SK-N-SH (cell line): ENCODE measurements around the gene SNX15. TPM values are rescaled to one million over a fixed set of nuclear protein-coding genes. Genes with fewer than 3 reads are reported as not detected.

ENCODE experiments used
- CTCF ChIA-PET: fragments of 300-600, 350-600 bp; formaldehyde crosslinking; extraction: SDS; loops from one replicate; lab custom pipeline; 2021; lab: Yijun Ruan, JAX
- POLR2A ChIA-PET: fragments of 350-600 bp; sonication (Branson Sonifier 250); formaldehyde crosslinking; extraction: SDS; loops from one replicate; lab custom pipeline; 2020; ENCODE audit warnings: antibody characterized with exemption, inconsistent platforms; lab: Yijun Ruan, JAX
- DNase-seq: peaks from one replicate; pipeline ENCODE4 v3.0.0; 2012
- H2AFZ ChIP-seq: fragments of 200-600 bp; sonication (generic); 2 replicates; pipeline ENCODE4 v1.8.1; 2016; ENCODE audit warnings: antibody characterized with exemption, mild to moderate bottlenecking, low read depth
- H3F3A ChIP-seq: fragments of 200-600 bp; sonication (generic); replicated peaks from 2 replicates; pipeline ENCODE3; 2016; ENCODE audit warnings: antibody characterized with exemption, mild to moderate bottlenecking; ENCODE audit not compliant: insufficient read depth
- H3K27ac ChIP-seq, 2 experiments: fragments of 200-500 bp in 1 of 2; fragments of 200-600 bp in 1 of 2; sonication (Bioruptor generic) in 1 of 2; sonication (generic), shearing (Covaris generic) in 1 of 2; 2 replicates each; pipeline versions ENCODE4 v1.5.1 to v1.6.1; 2014 to 2016; ENCODE audit warnings: low read depth in 2 of 2, inconsistent platforms in 1 of 2, low read length in 1 of 2, mild to moderate bottlenecking in 1 of 2, mixed read lengths in 1 of 2
- H3K27me3 ChIP-seq: fragments of 200-600 bp; sonication (generic), shearing (Covaris generic); 2 replicates; pipeline ENCODE4 v1.6.1; 2016; ENCODE audit warnings: mixed run types; ENCODE audit not compliant: insufficient read depth
- H3K36me3 ChIP-seq, 2 experiments: fragments of 200-500 bp in 1 of 2; fragments of 200-600 bp in 1 of 2; sonication (Bioruptor generic) in 1 of 2; sonication (generic) in 1 of 2; replicated peaks in 1 of 2; 2 replicates each; pipeline versions ENCODE3 to v1.5.1; 2014 to 2016; ENCODE audit warnings: low read length in 1 of 2, mild to moderate bottlenecking in 1 of 2; ENCODE audit not compliant: insufficient read depth in 2 of 2, control insufficient read depth in 1 of 2
- H3K4me1 ChIP-seq, 2 experiments: fragments of 200-500 bp in 1 of 2; fragments of 200-600 bp in 1 of 2; sonication (Bioruptor generic) in 1 of 2; sonication (generic), shearing (Covaris generic) in 1 of 2; 2 replicates each; pipeline versions ENCODE4 v1.5.1 to v1.6.1; 2014 to 2016; ENCODE audit warnings: low read depth in 1 of 2, low read length in 1 of 2, mixed run types in 1 of 2; ENCODE audit not compliant: insufficient read depth in 2 of 2, control insufficient read depth in 1 of 2
- H3K4me2 ChIP-seq: fragments of 200-600 bp; sonication (generic), shearing (Covaris generic); 2 replicates; pipeline ENCODE4 v1.6.1; 2017; ENCODE audit warnings: mixed run types
- H3K4me3 ChIP-seq, 2 experiments: fragments of 200-500 bp in 1 of 2; fragments of 200-600 bp in 1 of 2; sonication (Bioruptor generic) in 1 of 2; sonication (generic), shearing (Covaris generic) in 1 of 2; 2 replicates each; pipeline versions ENCODE4 v1.5.1 to v1.8.1; 2014 to 2016; ENCODE audit warnings: low read depth in 2 of 2, inconsistent platforms in 1 of 2, low read length in 1 of 2, mild to moderate bottlenecking in 1 of 2, mixed read lengths in 1 of 2, moderate library complexity in 1 of 2
- H3K79me2 ChIP-seq: fragments of 200-600 bp; sonication (generic); 2 replicates; pipeline ENCODE4 v1.8.1; 2017; ENCODE audit warnings: mild to moderate bottlenecking; ENCODE audit not compliant: insufficient read depth
- H3K9ac ChIP-seq: fragments of 200-600 bp; sonication (generic); 2 replicates; pipeline ENCODE4 v1.6.1; 2017; ENCODE audit warnings: mixed run types
- H3K9me2 ChIP-seq: fragments of 200-600 bp; sonication (generic); 2 replicates; pipeline ENCODE4 v1.6.1; 2017; ENCODE audit warnings: mixed run types
- H3K9me3 ChIP-seq: fragments of 200-600 bp; sonication (generic); 2 replicates; pipeline ENCODE4 v1.6.1; 2017; ENCODE audit warnings: mixed run types, mild to moderate bottlenecking, moderate library complexity
- H4K20me1 ChIP-seq: fragments of 200-600 bp; sonication (generic); 2 replicates; pipeline ENCODE4 v1.6.1; 2017; ENCODE audit warnings: mild to moderate bottlenecking, mixed run types; ENCODE audit not compliant: insufficient read depth
- EZH2phosphoT487 ChIP-seq: fragments of 200-600 bp; sonication (generic); IDR thresholded peaks from 2 replicates; pipeline ENCODE4 v1.6.1; 2017; ENCODE audit warnings: low read depth, mixed run types, mild to moderate bottlenecking, antibody characterized with exemption, moderate library complexity, borderline replicate concordance
- FOXJ3 ChIP-seq: sonication (generic); formaldehyde crosslinking; IDR thresholded peaks from 2 replicates; pipeline ENCODE4 v1.5.1; 2020; ENCODE audit warnings: mild to moderate bottlenecking, missing genetic modification reagents
- FOXM1 ChIP-seq: IDR thresholded peaks from 2 replicates; pipeline ENCODE4 v1.4.0; 2012; ENCODE audit warnings: low read depth, mild to moderate bottlenecking
- GABPA ChIP-seq: IDR thresholded peaks from 2 replicates; pipeline ENCODE4 v1.4.0; 2012; ENCODE audit warnings: low read depth, mild to moderate bottlenecking
- MEF2A ChIP-seq: IDR thresholded peaks from 2 replicates; pipeline ENCODE4 v1.4.0; 2012; ENCODE audit warnings: low read depth, borderline replicate concordance
- NFIC ChIP-seq: IDR thresholded peaks from 2 replicates; pipeline ENCODE4 v1.4.0; 2012; ENCODE audit warnings: borderline replicate concordance
- NRF1 ChIP-seq: IDR thresholded peaks from 2 replicates; pipeline ENCODE4 v1.6.1; 2012; ENCODE audit warnings: low read depth, mild to moderate bottlenecking, low read length
- PBX3 ChIP-seq: IDR thresholded peaks from 2 replicates; pipeline ENCODE4; 2012
- POLR2AphosphoS5 ChIP-seq: IDR thresholded peaks from 2 replicates; pipeline ENCODE4 v1.6.1; 2012; ENCODE audit warnings: low read depth, low read length
- REST ChIP-seq: IDR thresholded peaks from 2 replicates; pipeline ENCODE4 v1.6.1; 2012; ENCODE audit warnings: mild to moderate bottlenecking, low read depth, low read length, moderate library complexity
- RFX5 ChIP-seq: IDR thresholded peaks from 2 replicates; pipeline ENCODE4 v1.6.1; 2012; ENCODE audit warnings: mild to moderate bottlenecking, improper control_type of control experiment, low read length
- RXRA ChIP-seq: IDR thresholded peaks from 2 replicates; pipeline ENCODE4 v1.4.0; 2012; ENCODE audit warnings: low read depth, mild to moderate bottlenecking, borderline replicate concordance
- SIN3A ChIP-seq: IDR thresholded peaks from 2 replicates; pipeline ENCODE4 v1.6.1; 2012; ENCODE audit warnings: low read depth, mild to moderate bottlenecking, low read length, moderate library complexity, borderline replicate concordance
- SMC3 ChIP-seq: IDR thresholded peaks from 2 replicates; pipeline ENCODE4 v1.6.1; 2012; ENCODE audit warnings: low read depth, low read length, improper control_type of control experiment
- TEAD4 ChIP-seq: IDR thresholded peaks from 2 replicates; pipeline ENCODE4 v1.4.0; 2012; ENCODE audit warnings: mild to moderate bottlenecking, borderline replicate concordance; ENCODE audit not compliant: insufficient read depth
- USF1 ChIP-seq: IDR thresholded peaks from 2 replicates; pipeline ENCODE4 v1.4.0; 2012; ENCODE audit warnings: low read depth, borderline replicate concordance
- USF2 ChIP-seq: fragments of 150-350 bp; IDR thresholded peaks from 2 replicates; pipeline ENCODE4 v1.6.1; 2017; ENCODE audit warnings: antibody characterized with exemption, low read length, low read depth, borderline replicate concordance
- ZBTB33 ChIP-seq: IDR thresholded peaks from 2 replicates; pipeline ENCODE4 v1.4.0; 2012; ENCODE audit warnings: low read depth, borderline replicate concordance
- WGBS: methylation state at CpG from one replicate; pipeline ENCODE4 v1.1.6; 2017; ENCODE audit warnings: low lambda C conversion rate; 5-methylcytosine and 5-hydroxymethylcytosine counted together
- polyA plus RNA-seq, 3 experiments: library from polyadenylated mRNA; depleted of rRNA; stranded (reverse); fragments of >200 nt; gene quantifications; 2 replicates each; pipeline ENCODE4 v1.2.3, GENCODE V29; 2012

SNX15 gene
- polyA plus RNA-seq, 1 of the 3 experiments (the other 2 are of a cell fraction): 17.2 TPM

GRCh38 chr11:65017937-65018336 is 9.3 kb upstream of the SNX15 start (continued):
- no peak for TF ChIP-seq GABPA

GRCh38 chr11:65019824-65020223 is 7.4 kb upstream of the SNX15 start:
- DNase-seq: no peak
- CTCF ChIA-PET: no interaction called here
- Histone ChIP-seq H3K27me3 (no peaks in the 10 kb centered on the region), H4K20me1 (no peaks in the 10 kb centered on the region), H3K4me2 (no peak overlapping the region), H3K9me2 (no peaks in the 10 kb centered on the region), H3K9ac (no peak overlapping the region), H3K4me1 (no peaks in the 10 kb centered on the region; a peak in 1 of 4 replicates), H3K79me2 (peaks cover 22% of the 10 kb centered on the region; the same call in 1 of the 2 replicates), H3K4me3 (no peak overlapping the region), H3K27ac (no peak overlapping the region), H3K9me3 (no peaks in the 10 kb centered on the region), H2AFZ (no peak overlapping the region), H3K36me3 (peaks cover 0 to 22% of the 10 kb centered on the region in 2 experiments), H3F3A (no peaks in the 10 kb centered on the region)
- POLR2A ChIA-PET: no interaction called here
- TF ChIP-seq NRF1: no peak
- no peak for TF ChIP-seq SMC3
- no peak for TF ChIP-seq PBX3
- no peak for TF ChIP-seq TEAD4
- 97% methylated on average over 7 of the region's 7 CpGs for WGBS

- no peaks in the 10 kb centered on the region for H3K9me3 ChIP-seq
- H3K27me3 ChIP-seq: no peaks in the 10 kb centered on the region
- no peak overlapping the region for H3K27ac ChIP-seq
- peaks cover 0 to 22% of the 10 kb centered on the region in 2 experiments for H3K36me3 ChIP-seq
- no peaks in the 10 kb centered on the region for H4K20me1 ChIP-seq
- DNase-seq: no peak
- no peaks in the 10 kb centered on the region for H3K9me2 ChIP-seq
- ChIA-PET CTCF (interaction anchor here (0.9 to 2.5 kb wide), 2 partner anchors 8 to 96 kb away, joined by 3 to 14 read pairs; partner anchors contain the start of genes ARL2 and ZNHIT2), POLR2A (no interaction called here)
- H3K79me2 ChIP-seq: peaks cover 12% of the 10 kb centered on the region; the same call in 1 of the 2 replicates
- no peak overlapping the region for H3K9ac ChIP-seq
- no peaks in the 10 kb centered on the region; a peak in 1 of 4 replicates for H3K4me1 ChIP-seq
- H3F3A ChIP-seq: no peaks in the 10 kb centered on the region
- H2AFZ ChIP-seq: no peak overlapping the region
- 95% methylated on average over 3 of the region's 3 CpGs for WGBS
- no peak overlapping the region for H3K4me3 ChIP-seq
- no peak overlapping the region for H3K4me2 ChIP-seq
- TF ChIP-seq RXRA (no peak), USF2 (no peak), MEF2A (no peak), FOXJ3 (CRISPR knock-in tag) (no peak), USF1 (no peak), POLR2AphosphoS5 (no peak), ZBTB33 (no peak), RFX5 (no peak), EZH2phosphoT487 (no peak), NFIC (no peak), REST (no peak), SIN3A (no peak), FOXM1 (no peak), SMC3 (no peak), TEAD4 (no peak)
These were observed 6.2 kb upstream of the SNX15 start for GRCh38 chr11:65021003-65021402.
